OCI-LY1 (cell line): ENCODE data around the gene OR1I1.

Experiments used
- EZH2 ChIP-seq: fragments of 200-600 bp; sonication (generic), shearing (Covaris generic); IDR thresholded peaks from 2 replicates; pipeline ENCODE4 v1.8.0; 2017; ENCODE audit warnings: borderline replicate concordance, mixed run types, mild to moderate bottlenecking, antibody characterized with exemption, low read length, moderate library complexity, mixed read lengths
- TF ChIP-seq, protein P1 (sequence below): fragments of 200-600 bp; sonication (generic), shearing (Covaris generic); IDR thresholded peaks from 2 replicates; pipeline ENCODE4 v1.5.1; 2017; ENCODE audit warnings: mild to moderate bottlenecking, antibody characterized with exemption, low read length, moderate library complexity, mixed read lengths

DNA sequence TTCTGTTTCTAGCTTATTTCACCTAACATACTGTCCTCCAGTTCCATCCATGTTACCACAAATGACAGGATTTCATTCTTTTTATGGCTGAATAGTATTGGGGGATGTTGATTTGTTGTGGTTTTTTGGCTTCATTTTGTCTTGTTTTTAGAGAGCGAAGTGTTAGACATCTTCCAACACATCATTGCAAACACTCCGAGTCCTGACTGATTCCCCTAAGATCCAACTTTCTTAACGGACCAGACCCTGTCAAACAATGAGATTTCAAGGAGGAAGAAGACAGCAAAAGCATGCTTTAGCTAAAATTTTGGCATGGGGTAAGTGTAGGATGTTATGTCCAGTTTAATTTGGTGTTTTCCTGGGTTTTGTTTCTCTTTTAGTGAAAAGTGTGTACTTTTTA is 36.5 kb upstream of the OR1I1 start:
- TF ChIP-seq, protein P1, sequence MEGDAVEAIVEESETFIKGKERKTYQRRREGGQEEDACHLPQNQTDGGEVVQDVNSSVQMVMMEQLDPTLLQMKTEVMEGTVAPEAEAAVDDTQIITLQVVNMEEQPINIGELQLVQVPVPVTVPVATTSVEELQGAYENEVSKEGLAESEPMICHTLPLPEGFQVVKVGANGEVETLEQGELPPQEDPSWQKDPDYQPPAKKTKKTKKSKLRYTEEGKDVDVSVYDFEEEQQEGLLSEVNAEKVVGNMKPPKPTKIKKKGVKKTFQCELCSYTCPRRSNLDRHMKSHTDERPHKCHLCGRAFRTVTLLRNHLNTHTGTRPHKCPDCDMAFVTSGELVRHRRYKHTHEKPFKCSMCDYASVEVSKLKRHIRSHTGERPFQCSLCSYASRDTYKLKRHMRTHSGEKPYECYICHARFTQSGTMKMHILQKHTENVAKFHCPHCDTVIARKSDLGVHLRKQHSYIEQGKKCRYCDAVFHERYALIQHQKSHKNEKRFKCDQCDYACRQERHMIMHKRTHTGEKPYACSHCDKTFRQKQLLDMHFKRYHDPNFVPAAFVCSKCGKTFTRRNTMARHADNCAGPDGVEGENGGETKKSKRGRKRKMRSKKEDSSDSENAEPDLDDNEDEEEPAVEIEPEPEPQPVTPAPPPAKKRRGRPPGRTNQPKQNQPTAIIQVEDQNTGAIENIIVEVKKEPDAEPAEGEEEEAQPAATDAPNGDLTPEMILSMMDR = no peak
- TF ChIP-seq EZH2 = no peak
